NT2/D1 (cell line): ENCODE results near the gene RHOT2.

ENCODE experiments used
- SUZ12 ChIP-seq: IDR thresholded peaks from 2 replicates; pipeline ENCODE4 v1.6.1; 2011; ENCODE audit not compliant: insufficient read length, insufficient read depth; ENCODE audit errors: extremely low read depth
- YY1 ChIP-seq: IDR thresholded peaks from 2 replicates; pipeline ENCODE4 v1.6.1; 2011; ENCODE audit not compliant: insufficient read length, insufficient read depth
- ZNF274 ChIP-seq: IDR thresholded peaks from 2 replicates; pipeline ENCODE4 v1.6.1; 2011; ENCODE audit warnings: mild to moderate bottlenecking, low read depth, low read length

DNA sequence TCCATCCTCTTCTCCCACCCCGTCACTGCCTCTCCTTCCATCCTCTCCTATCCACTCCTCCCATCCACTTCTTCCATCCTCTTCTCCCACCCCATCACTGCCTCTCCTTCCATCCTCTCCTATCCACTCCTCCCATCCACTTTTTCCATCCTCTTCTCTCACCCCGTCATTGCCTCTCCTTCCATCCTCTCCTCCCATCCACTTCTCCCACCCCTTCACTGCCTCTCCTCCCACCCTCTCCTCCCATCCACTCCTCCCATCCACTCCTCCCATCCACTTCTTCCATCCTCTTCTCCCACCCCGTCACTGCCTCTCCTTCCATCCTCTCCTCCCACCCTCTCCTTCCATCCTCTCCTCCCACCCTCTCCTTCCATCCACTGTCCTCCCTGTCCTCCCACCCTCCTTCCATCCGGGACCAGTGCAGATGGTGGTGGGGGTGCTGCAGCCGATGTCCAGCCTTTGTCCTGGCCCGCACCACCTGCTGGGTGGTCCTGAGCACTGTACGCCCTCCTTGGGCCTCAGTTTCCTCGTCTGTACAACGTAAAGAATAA lies 36.0 kb upstream of the RHOT2 start:
- no peak for TF ChIP-seq SUZ12
- no peak for TF ChIP-seq YY1
- no peak for TF ChIP-seq ZNF274
